Thyroid gland (tissue), 4 donors: ENCODE data around the gene ARFGAP2.

Source experiments
- POLR2A ChIP-seq, 2 donors: fragments of 450-650 bp; IDR thresholded peaks; one replicate each; pipeline ENCODE4 v1.6.1; 2017; ENCODE audit warnings: antibody characterized with exemption in 2 of 2, mild to moderate bottlenecking in 2 of 2, moderate library complexity in 1 of 2
- TF ChIP-seq, protein P1 (sequence below), 6 experiments: fragments of 200-600 bp in 3 of 6; fragments of 450-650 bp in 3 of 6; sonication (generic) in 3 of 6; IDR thresholded peaks; one replicate each; pipeline ENCODE4 v1.5.1; 2016 to 2019; ENCODE audit warnings: antibody characterized with exemption in 6 of 6, mild to moderate bottlenecking in 2 of 6, inconsistent platforms in 1 of 6, moderate library complexity in 1 of 6

GRCh38 chr11:47125083-47125482 lies 51.6 kb downstream of the ARFGAP2 start:
- no peak for TF ChIP-seq POLR2A (IDR thresholded peaks at IDR 0.05)
- TF ChIP-seq, protein P1, sequence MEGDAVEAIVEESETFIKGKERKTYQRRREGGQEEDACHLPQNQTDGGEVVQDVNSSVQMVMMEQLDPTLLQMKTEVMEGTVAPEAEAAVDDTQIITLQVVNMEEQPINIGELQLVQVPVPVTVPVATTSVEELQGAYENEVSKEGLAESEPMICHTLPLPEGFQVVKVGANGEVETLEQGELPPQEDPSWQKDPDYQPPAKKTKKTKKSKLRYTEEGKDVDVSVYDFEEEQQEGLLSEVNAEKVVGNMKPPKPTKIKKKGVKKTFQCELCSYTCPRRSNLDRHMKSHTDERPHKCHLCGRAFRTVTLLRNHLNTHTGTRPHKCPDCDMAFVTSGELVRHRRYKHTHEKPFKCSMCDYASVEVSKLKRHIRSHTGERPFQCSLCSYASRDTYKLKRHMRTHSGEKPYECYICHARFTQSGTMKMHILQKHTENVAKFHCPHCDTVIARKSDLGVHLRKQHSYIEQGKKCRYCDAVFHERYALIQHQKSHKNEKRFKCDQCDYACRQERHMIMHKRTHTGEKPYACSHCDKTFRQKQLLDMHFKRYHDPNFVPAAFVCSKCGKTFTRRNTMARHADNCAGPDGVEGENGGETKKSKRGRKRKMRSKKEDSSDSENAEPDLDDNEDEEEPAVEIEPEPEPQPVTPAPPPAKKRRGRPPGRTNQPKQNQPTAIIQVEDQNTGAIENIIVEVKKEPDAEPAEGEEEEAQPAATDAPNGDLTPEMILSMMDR (IDR thresholded peaks at IDR 0.05) = no peak
